HG02588 (cell line): ENCODE results near the gene SCUBE1.

Source experiments
- ATAC-seq: cut with Tn5 transposase; IDR thresholded peaks from one replicate; pipeline ENCODE4 v1.9.1; 2021; ENCODE audit warnings: mild to moderate bottlenecking, moderate library complexity; ENCODE audit not compliant: unreplicated experiment

SCUBE1 gene

GRCh38 chr22:43263645-43264514, 79.3 kb downstream of the SCUBE1 start:
- peak; percentile 63 for ATAC-seq

- no peak for ATAC-seq
These were observed 80.1 kb downstream of the SCUBE1 start for GRCh38 chr22:43262990-43263644.

DNA sequence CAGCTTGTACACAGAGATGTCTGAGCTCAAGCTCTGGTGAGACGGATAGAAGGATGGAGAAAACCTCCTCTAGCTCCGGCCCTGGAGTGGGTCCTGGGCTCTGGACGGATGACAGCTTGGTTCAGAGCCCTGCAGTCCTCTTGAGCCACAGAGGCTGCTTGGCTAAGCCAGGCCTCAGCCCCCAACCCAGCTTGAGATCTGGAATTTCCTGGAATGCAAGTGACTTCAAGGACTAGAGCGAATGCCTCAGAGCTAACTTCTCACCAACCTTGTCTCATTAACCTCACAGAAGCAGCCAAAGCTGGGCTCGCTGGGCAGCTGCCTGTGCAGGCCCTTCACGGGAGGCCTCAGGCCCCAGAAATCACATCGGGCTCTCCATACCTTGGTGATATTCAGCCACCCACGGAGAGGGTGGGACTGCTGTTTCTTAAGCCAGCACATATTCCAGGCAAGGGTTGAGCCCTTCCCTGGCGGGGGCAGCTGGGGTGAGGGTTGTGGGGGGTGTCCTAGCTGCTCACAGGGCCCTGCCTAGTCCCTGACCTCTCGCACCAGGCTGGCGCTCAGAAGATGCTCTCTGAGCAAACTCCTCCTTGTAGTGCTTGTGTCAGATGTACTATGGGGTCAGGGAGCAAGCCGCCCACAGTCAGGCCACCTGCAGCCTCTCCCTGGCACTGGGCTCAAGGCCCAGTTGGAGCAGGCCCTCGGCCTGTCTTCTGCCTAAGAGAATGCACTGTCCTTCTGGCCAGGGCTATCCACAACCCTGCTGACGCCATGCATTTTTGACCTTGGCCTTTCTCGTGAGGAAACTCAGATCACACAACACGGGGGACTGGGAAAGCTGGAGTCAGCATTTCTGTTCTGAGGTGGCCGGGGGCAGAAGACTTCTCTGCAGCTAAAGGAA, 82.6 kb downstream of the SCUBE1 start:
- ATAC-seq: no peak

DNA sequence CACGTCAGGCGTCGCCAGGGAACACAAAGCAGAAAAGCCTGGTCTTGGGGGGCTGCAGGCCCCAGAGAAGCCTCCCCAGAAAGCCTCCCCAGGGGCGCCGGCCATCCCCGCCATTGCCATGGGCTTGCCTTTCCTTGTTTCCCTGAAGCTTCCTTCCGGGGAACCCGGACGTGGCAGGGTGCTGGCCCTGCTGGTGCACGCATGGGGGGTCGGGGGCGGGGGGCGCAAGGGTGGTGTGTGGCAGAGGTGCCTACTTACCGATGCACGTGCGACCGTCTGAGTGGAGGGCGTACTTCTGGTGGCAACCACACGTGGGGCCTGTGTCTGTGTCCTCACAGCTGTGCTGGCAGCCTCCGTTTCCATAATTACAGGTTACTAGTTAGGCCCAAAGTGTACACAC, 85.2 kb downstream of the SCUBE1 start:
- ATAC-seq: no peak

- ATAC-seq: no peak
These were observed 85.6 kb downstream of the SCUBE1 start for GRCh38 chr22:43257549-43257948.

GRCh38 chr22:43256976-43257545, 86.1 kb downstream of the SCUBE1 start:
- ATAC-seq: no peak

GRCh38 chr22:43256569-43256968, 86.6 kb downstream of the SCUBE1 start:
- ATAC-seq: no peak

DNA sequence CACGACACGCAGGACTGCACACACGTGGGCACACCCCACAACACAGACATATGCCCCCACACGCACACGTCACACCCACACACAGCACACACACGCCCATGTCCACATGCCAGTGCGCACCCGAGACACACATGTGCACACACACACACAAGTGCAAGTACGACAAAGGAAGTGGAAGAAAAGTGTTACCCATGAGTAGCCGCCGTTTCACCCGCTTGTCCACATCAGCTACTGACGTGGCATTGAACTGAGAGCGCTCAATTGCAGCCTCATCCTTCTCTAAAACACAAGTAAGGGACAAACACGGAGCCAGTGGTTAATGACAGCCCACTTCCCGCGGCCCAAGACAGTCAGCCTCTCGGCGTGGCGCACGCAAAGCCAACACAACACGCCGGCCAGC, 87.9 kb downstream of the SCUBE1 start:
- no peak for ATAC-seq

DNA sequence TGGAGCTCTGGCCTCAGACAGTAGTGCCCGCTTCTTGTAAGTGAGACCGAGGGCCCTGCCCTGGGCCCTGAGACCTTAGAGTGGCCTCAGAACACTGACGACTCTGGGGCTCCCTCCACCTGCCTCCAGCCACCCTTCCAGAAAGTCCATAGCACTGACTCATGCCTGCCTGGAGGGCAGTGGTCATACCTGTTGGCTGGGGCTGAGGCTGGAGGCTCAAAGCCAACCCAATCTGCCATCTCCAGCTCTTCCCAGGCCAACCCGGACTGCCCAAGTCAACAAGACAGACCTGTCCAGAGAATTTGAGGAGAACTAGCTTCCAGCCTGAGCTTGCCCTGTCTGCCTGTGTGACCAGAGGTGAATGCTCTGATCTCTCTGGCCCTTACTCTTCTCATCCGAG, 89.3 kb downstream of the SCUBE1 start:
- no peak for ATAC-seq

DNA sequence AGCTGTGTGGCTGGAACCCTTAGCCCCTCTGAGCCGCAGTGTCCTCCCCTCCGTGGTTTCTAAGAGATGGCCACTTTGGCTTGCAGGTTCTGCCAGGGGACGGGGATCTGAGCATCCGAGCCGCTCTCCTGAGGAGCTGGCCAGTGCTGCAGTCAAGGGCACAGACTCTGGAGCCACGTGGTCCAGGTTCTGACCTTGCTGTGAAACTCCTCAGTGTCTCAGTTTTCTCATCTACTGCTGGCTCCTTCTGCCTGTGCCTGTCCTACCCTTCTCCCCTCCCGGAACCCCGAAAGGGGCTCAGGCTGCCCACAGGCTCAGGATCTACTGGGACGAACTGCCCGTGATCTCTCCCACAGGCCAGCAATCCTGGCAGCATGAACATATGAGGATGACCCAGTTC, 90.9 kb downstream of the SCUBE1 start:
- ATAC-seq: no peak

DNA sequence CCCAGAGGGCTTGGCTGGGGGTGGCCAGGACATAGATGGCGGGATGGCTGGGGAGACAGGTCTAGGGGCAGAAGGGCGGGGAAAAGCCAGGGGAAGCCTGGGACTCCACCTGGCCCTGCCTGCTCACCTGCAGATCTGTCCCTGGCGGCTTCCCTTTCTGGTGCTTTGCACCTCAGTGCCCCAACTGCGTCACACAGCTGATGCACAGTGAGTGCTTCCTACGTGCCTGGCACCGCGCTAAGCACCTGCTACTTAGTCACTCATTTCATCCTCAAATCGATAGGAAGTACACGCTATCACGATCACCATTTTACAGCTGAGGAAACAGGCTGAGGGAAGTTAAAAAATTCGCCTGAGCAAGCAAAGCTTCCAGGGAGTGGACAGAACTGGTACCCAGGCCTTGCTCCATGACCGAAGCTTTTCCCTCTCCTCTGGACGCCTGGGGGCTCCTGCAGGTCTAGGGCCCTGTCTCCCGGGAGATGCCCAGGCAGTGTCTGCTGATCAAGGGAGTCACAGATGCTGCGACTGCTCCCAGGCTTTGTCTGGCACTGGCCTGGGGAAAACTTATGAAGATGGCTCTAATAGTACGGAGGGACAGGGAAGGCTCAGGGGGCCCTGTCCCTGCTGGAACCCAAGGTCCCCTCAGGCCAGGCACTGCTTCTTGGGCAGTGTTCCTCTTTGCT, 93.2 kb downstream of the SCUBE1 start:
- no peak for ATAC-seq

DNA sequence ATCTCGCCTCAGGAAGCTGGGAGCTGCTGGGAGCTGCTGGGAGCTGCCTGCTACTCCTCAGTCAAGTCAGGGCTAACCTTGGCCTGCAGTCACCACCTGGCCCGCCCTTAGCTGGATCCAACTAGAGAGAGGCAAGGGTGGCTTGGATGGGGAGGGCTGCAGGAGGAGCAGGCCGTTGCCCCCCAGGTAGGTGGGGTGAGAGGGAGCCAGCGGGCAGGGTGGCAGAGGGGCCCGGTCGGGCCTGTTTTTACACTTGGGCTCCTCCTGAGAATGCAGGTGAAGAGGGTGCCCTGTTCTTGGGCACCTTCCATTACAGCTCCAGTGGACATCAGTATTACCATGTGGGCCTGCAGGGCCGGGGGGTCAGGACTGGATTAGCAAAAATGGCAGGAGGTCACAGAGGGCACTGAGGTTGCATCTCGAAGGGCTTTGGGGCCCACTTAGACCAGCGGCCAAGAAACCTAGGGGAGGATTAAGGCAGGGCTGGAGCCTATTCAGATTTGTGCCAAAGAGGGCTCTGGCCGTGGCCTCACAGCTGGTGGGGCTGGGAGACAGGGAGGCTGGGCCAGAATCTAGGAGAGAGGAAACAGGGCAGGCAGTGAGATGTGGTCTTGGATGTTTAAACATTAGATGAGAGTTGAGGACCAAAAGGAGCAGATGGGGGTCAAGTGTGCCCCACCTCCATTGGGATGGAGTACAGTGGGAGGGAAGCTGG, 95.5 kb downstream of the SCUBE1 start:
- ATAC-seq: no peak

- ATAC-seq: no peak
These were observed 97.0 kb downstream of the SCUBE1 start for GRCh38 chr22:43246188-43246587.

- ATAC-seq: no peak
These were observed 97.5 kb downstream of the SCUBE1 start for GRCh38 chr22:43245717-43246116.

GRCh38 chr22:43244803-43245527, 98.2 kb downstream of the SCUBE1 start:
- ATAC-seq: no peak

- ATAC-seq: no peak
These were observed 98.8 kb downstream of the SCUBE1 start for GRCh38 chr22:43244402-43244801.

- no peak for ATAC-seq
These were observed 99.8 kb downstream of the SCUBE1 start for GRCh38 chr22:43243324-43243723.

- no peak for ATAC-seq
These were observed 100.5 kb downstream of the SCUBE1 start for GRCh38 chr22:43242627-43243026.

- ATAC-seq: no peak
These were observed 101.3 kb downstream of the SCUBE1 start for GRCh38 chr22:43241699-43242386.
